K562 (cell line): ENCODE measurements around the gene KNOP1. TPM values are rescaled to one million over a fixed set of nuclear protein-coding genes. Genes with fewer than 3 reads are reported as not detected.

Source experiments
- ATAC-seq: fragments of 200-7000 bp; cut with Tn5 transposase; 3 replicates; pipeline ENCODE4 v1.9.1; 2020; ENCODE audit warnings: moderate library complexity
- BruUV-seq: library from RNA; stranded (reverse); fragments of 400-500 nt; replicated peaks from 2 replicates; lab custom pipeline; 2021; lab: Mats Ljungman, UMichigan
- CTCF ChIA-PET: fragments of 300-600 bp; formaldehyde crosslinking; extraction: SDS; loops from one replicate; lab custom pipeline; 2021; ENCODE audit warnings: low intra/inter-chr PET ratio; lab: Yijun Ruan, JAX
- POLR2A ChIA-PET: fragments of 300-600, 350-650 bp; sonication (Branson Sonifier 250); formaldehyde crosslinking; extraction: SDS; loops from one replicate; lab custom pipeline; 2021; ENCODE audit warnings: antibody characterized with exemption, inconsistent platforms; lab: Yijun Ruan, JAX
- DNase-seq, 4 experiments: peaks; one replicate each; pipeline versions ENCODE4 v3.0.0 to v3.0.0-alpha.2; 2011 to 2018; ENCODE audit warnings: low spot score in 3 of 4, mixed read lengths in 3 of 4; ENCODE audit errors: extremely low read depth in 1 of 4
- FAIRE-seq: peaks from 2 replicates; lab custom pipeline; 2011; peaks lifted over from hg19 to GRCh38; lab: Jason Lieb, UNC
- H2AFZ ChIP-seq: 2 replicates; pipeline ENCODE4 v1.6.0; 2011; ENCODE audit warnings: low read depth, low read length, control low read depth, inconsistent platforms
- H3K27ac ChIP-seq: fragments of 200-600 bp; 3 replicates; pipeline ENCODE4 v1.8.0; 2011; ENCODE audit warnings: low read depth, mild to moderate bottlenecking, control low read depth, inconsistent platforms, low read length, moderate library complexity, mixed read lengths; ENCODE audit errors: extremely low read depth
- H3K27me3 ChIP-seq, 2 experiments: fragments of 300-600 bp in 1 of 2; 2 replicates in 1 of 2; 3 replicates in 1 of 2; pipeline versions ENCODE4 v1.6.0 to v1.8.0; 2011; ENCODE audit warnings: inconsistent platforms in 2 of 2, low read length in 2 of 2, mild to moderate bottlenecking in 1 of 2, mixed read lengths in 1 of 2, moderate library complexity in 1 of 2; ENCODE audit not compliant: control insufficient read depth in 2 of 2, insufficient read depth in 2 of 2
- H3K36me3 ChIP-seq: fragments of 300-600 bp; 3 replicates; pipeline ENCODE4 v1.8.0; 2011; ENCODE audit warnings: mild to moderate bottlenecking, low read length, inconsistent platforms; ENCODE audit not compliant: control insufficient read depth, insufficient read depth
- H3K4me1 ChIP-seq, 2 experiments: fragments of 200-600 bp in 1 of 2; replicated peaks in 1 of 2; 2 replicates in 1 of 2; 3 replicates in 1 of 2; pipeline versions ENCODE4 v1.5.1 to v1.8.0; 2011; ENCODE audit warnings: inconsistent platforms in 2 of 2, low read length in 2 of 2, mild to moderate bottlenecking in 1 of 2, mixed read lengths in 1 of 2, moderate library complexity in 1 of 2; ENCODE audit not compliant: control insufficient read depth in 2 of 2, insufficient read depth in 2 of 2
- H3K4me2 ChIP-seq: 2 replicates; pipeline ENCODE4 v1.6.1; 2011; ENCODE audit warnings: low read length, control low read depth, inconsistent platforms, mixed read lengths; ENCODE audit not compliant: insufficient read depth
- H3K4me3 ChIP-seq: fragments of 200-600 bp; sonication (generic), shearing (Covaris generic); 2 replicates; pipeline ENCODE4 v1.5.1; 2016; ENCODE audit warnings: control low read depth, inconsistent platforms
- H3K79me2 ChIP-seq: fragments of 200-600 bp; 3 replicates; pipeline ENCODE4 v1.8.0; 2011; ENCODE audit warnings: low read length, inconsistent platforms; ENCODE audit not compliant: control insufficient read depth, insufficient read depth
- H3K9ac ChIP-seq, 2 experiments: 2 replicates each; pipeline versions ENCODE4 v1.6.0 to v1.6.1; 2011; ENCODE audit warnings: low read depth in 2 of 2, low read length in 2 of 2, control low read depth in 1 of 2, inconsistent platforms in 1 of 2, mild to moderate bottlenecking in 1 of 2, mixed read lengths in 1 of 2; ENCODE audit not compliant: insufficient read depth in 1 of 2
- H3K9me1 ChIP-seq: one replicate; pipeline ENCODE4 v1.6.0; 2011; ENCODE audit warnings: inconsistent platforms, mild to moderate bottlenecking, low read length, moderate library complexity; ENCODE audit not compliant: control insufficient read depth, insufficient read depth
- H3K9me3 ChIP-seq: replicated peaks from 2 replicates; pipeline ENCODE4 v1.5.1; 2011; ENCODE audit warnings: low read depth, low read length, inconsistent platforms; ENCODE audit not compliant: control insufficient read depth, insufficient read depth
- H4K20me1 ChIP-seq: replicated peaks from 2 replicates; pipeline ENCODE4 v1.6.1; 2011; ENCODE audit warnings: low read length, inconsistent platforms, mixed read lengths; ENCODE audit not compliant: control insufficient read depth, insufficient read depth
- CBFA2T2 ChIP-seq: fragments of 450-650 bp; conservative IDR thresholded peaks from 2 replicates; pipeline ENCODE4 v1.6.1; 2017; ENCODE audit warnings: mild to moderate bottlenecking
- HDAC3 ChIP-seq: fragments of 450-650 bp; IDR thresholded peaks from 2 replicates; pipeline ENCODE4 v1.6.1; 2018; ENCODE audit warnings: borderline replicate concordance, mild to moderate bottlenecking, moderate library complexity; ENCODE audit not compliant: partially characterized antibody
- HMG20B ChIP-seq: fragments of 250-450 bp; sonication (Bioruptor Pico); IDR thresholded peaks from 2 replicates; pipeline ENCODE4 v1.5.0; 2021; ENCODE audit warnings: mild to moderate bottlenecking
- L3MBTL2 ChIP-seq: fragments of 450-650 bp; IDR thresholded peaks from 2 replicates; pipeline ENCODE4 v1.6.1; 2016; ENCODE audit warnings: mild to moderate bottlenecking, moderate library complexity
- THRAP3 ChIP-seq: fragments of 450-650 bp; IDR thresholded peaks from 2 replicates; pipeline ENCODE4 v1.6.1; 2016; ENCODE audit warnings: mild to moderate bottlenecking, inconsistent platforms, borderline replicate concordance
- XRCC4 ChIP-seq: IDR thresholded peaks from one replicate; pipeline ENCODE4 v1.6.1; 2011; ENCODE audit not compliant: insufficient read depth, insufficient read length; ENCODE audit errors: extremely low read depth
- ZEB2 ChIP-seq: fragments of 450-650 bp; IDR thresholded peaks from 2 replicates; pipeline ENCODE4 v1.6.1; 2016
- ZNF12 ChIP-seq: sonication (generic); formaldehyde crosslinking; IDR thresholded peaks from 2 replicates; pipeline ENCODE4 v1.4.0; 2020; ENCODE audit warnings: mild to moderate bottlenecking, missing genetic modification reagents
- WGBS: fragments of 100-300 bp; shearing (Covaris generic); methylation state at CpG from one replicate; pipeline ENCODE4 v1.1.6; 2016; ENCODE audit warnings: low coverage, mixed read lengths; ENCODE audit not compliant: insufficient coverage; ENCODE audit errors: missing lambda C conversion rate; 5-methylcytosine and 5-hydroxymethylcytosine counted together
- in situ Hi-C: fragments of 300-500 bp; cut with MboI; formaldehyde crosslinking; loops from 4 replicates; pipeline ENCODE4 v1.15.0; 2018; ENCODE audit warnings: inconsistent platforms, mixed read lengths
- intact Hi-C: fragments of 100-400 bp; cut with micrococcal nuclease; formaldehyde crosslinking; loops from 2 replicates; pipeline ENCODE4 v1.14.2; 2022
- polyA plus RNA-seq, 8 experiments: library from polyadenylated mRNA; depleted of rRNA in 4 of 8; stranded (reverse) in 5 of 8; unstranded in 3 of 8; fragments of >200 nt; fragmentation: Nextera tagmentation in 2 of 8; fragmentation: Illumina TruSeq in 1 of 8; extraction: Ambion mirVana in 2 of 8; extraction: Trizol in 1 of 8; gene quantifications; 2 replicates each; pipeline versions ENCODE4 v1.2.1 to v1.2.3, GENCODE V29; 2011 to 2014; ENCODE audit warnings: inconsistent platforms in 1 of 8, missing spikeins in 1 of 8
- total RNA-seq, 7 experiments: library from RNA; depleted of rRNA in 6 of 7; stranded (reverse); fragments of >200 nt in 6 of 7; fragmentation: Illumina TruSeq in 2 of 7; extraction: Trizol in 2 of 7; gene quantifications; 2 replicates each; pipeline versions ENCODE4 v1.2.1 to v1.2.3, GENCODE V29; 2011 to 2021; ENCODE audit warnings: low replicate concordance in 1 of 7
- TF ChIP-seq, protein P1 (sequence below): fragments of 200-800 bp; sonication (Bioruptor generic); IDR thresholded peaks from 2 replicates; pipeline ENCODE4 v1.6.1; 2016; ENCODE audit warnings: missing genetic modification characterization, missing compliant biosample characterization

KNOP1 gene
- total and polyA plus RNA-seq, 9 of the 15 experiments (the other 6 are each of a cell fraction or from before 2014, with no cell fraction given) = 22.4 to 57.6 (median 39.3) TPM

- Histone ChIP-seq H3K27me3 (no peaks in the 10 kb centered on the region), H3K9me3 (no peaks in the 10 kb centered on the region), H3K9ac (no peak overlapping the region), H2AFZ (no peak overlapping the region), H3K27ac (no peak overlapping the region), H3K36me3 (no peaks in the 10 kb centered on the region), H3K4me2 (no peak overlapping the region), H3K9me1 (no peaks in the 10 kb centered on the region), H4K20me1 (no peaks in the 10 kb centered on the region), H3K4me1 (no peaks in the 10 kb centered on the region; a peak in 2 of 5 replicates), H3K79me2 (no peaks in the 10 kb centered on the region), H3K4me3 (no peak overlapping the region)
- BruUV-seq = no TSS peak
- DNase-seq = no peak
- WGBS = 36% methylated on average over 1 of the region's 1 CpG
- in situ Hi-C loops (no loop called here), intact Hi-C loops (no loop called here)
- CTCF ChIA-PET = no interaction called here
- ATAC-seq = no peak
- TF ChIP-seq HDAC3 (no peak), ZEB2 (no peak), XRCC4 (no peak), ZNF12 (CRISPR knock-in tag) (no peak), HMG20B (CRISPR knock-in tag) (no peak), CBFA2T2 (no peak), THRAP3 (no peak), L3MBTL2 (no peak)
- TF ChIP-seq, protein P1, sequence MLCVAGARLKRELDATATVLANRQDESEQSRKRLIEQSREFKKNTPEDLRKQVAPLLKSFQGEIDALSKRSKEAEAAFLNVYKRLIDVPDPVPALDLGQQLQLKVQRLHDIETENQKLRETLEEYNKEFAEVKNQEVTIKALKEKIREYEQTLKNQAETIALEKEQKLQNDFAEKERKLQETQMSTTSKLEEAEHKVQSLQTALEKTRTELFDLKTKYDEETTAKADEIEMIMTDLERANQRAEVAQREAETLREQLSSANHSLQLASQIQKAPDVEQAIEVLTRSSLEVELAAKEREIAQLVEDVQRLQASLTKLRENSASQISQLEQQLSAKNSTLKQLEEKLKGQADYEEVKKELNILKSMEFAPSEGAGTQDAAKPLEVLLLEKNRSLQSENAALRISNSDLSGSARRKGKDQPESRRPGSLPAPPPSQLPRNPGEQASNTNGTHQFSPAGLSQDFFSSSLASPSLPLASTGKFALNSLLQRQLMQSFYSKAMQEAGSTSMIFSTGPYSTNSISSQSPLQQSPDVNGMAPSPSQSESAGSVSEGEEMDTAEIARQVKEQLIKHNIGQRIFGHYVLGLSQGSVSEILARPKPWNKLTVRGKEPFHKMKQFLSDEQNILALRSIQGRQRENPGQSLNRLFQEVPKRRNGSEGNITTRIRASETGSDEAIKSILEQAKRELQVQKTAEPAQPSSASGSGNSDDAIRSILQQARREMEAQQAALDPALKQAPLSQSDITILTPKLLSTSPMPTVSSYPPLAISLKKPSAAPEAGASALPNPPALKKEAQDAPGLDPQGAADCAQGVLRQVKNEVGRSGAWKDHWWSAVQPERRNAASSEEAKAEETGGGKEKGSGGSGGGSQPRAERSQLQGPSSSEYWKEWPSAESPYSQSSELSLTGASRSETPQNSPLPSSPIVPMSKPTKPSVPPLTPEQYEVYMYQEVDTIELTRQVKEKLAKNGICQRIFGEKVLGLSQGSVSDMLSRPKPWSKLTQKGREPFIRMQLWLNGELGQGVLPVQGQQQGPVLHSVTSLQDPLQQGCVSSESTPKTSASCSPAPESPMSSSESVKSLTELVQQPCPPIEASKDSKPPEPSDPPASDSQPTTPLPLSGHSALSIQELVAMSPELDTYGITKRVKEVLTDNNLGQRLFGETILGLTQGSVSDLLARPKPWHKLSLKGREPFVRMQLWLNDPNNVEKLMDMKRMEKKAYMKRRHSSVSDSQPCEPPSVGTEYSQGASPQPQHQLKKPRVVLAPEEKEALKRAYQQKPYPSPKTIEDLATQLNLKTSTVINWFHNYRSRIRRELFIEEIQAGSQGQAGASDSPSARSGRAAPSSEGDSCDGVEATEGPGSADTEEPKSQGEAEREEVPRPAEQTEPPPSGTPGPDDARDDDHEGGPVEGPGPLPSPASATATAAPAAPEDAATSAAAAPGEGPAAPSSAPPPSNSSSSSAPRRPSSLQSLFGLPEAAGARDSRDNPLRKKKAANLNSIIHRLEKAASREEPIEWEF (CRISPR knock-in tag) = no peak
- FAIRE-seq = no peak
- POLR2A ChIA-PET = no interaction called here
These were observed 36.6 kb upstream of the KNOP1 start for GRCh38 chr16:19754644-19755036.
